GM23338 (cell line): ENCODE measurements around the gene PGGHG.

ENCODE experiments used
- CTCF ChIP-seq, 2 experiments: fragments of 200-600 bp in 1 of 2; sonication (generic) in 1 of 2; conservative IDR thresholded peaks; 2 replicates each; pipeline versions ENCODE4 v1.5.1 to v1.6.1; 2016 to 2017; ENCODE audit warnings: antibody characterized with exemption in 2 of 2, low read depth in 2 of 2, mild to moderate bottlenecking in 2 of 2, moderate library complexity in 1 of 2
- EZH2 ChIP-seq: fragments of 200-600 bp; sonication (generic); IDR thresholded peaks from one replicate; pipeline ENCODE4 v1.8.0; 2017; ENCODE audit warnings: antibody characterized with exemption, mild to moderate bottlenecking, low read depth; ENCODE audit not compliant: unreplicated experiment
- POLR2AphosphoS5 ChIP-seq: IDR thresholded peaks from 2 replicates; pipeline ENCODE4 v1.6.1; 2016; ENCODE audit warnings: antibody characterized with exemption, low read depth
- REST ChIP-seq: IDR thresholded peaks from one replicate; pipeline ENCODE4 v1.6.1; 2018; ENCODE audit warnings: antibody characterized with exemption; ENCODE audit not compliant: unreplicated experiment

DNA sequence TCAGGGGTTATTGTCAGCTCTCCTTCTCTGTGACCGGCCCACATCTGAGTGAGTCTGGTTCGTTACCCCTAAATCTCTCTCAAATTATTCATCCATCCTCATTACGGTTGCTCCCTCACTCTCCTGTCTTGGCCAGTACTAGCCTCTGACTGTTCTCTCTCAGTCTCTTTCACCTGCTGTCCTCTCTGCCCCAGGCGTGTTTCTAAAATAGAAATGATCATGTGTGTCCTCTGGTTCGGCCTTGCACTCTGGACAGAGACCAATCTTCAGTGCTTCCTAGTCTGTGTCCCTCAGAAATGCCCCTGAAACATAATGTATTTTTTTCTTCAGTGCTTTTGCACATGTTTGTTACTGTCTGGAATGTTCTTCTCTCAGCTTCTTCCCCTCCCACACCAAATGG lies 47.3 kb upstream of the PGGHG start:
- TF ChIP-seq CTCF (conservative IDR thresholded peaks at IDR 0.05; ENCODE audit: low read depth in 2 of 2) (no peak), REST (no peak), POLR2AphosphoS5 (no peak), EZH2 (no peak)
